DOHH2 (cell line): ENCODE data around the gene ADAMTS2.

Experiments
- H3F3A ChIP-seq: fragments of 200-600 bp; sonication (generic), shearing (Covaris generic); 2 replicates; pipeline ENCODE4 v1.6.0; 2016; ENCODE audit warnings: antibody characterized with exemption, mild to moderate bottlenecking; ENCODE audit not compliant: control insufficient read depth, insufficient read depth
- H3K27ac ChIP-seq: fragments of 200-600 bp; sonication (generic); 2 replicates; pipeline ENCODE4 v1.5.1; 2014; ENCODE audit warnings: low read depth, mild to moderate bottlenecking, low read length, moderate library complexity
- H3K27me3 ChIP-seq: fragments of 200-600 bp; sonication (generic); 2 replicates; pipeline ENCODE4 v1.6.1; 2014; ENCODE audit warnings: mild to moderate bottlenecking, low read length, mixed read lengths; ENCODE audit not compliant: control insufficient read depth
- H3K36me3 ChIP-seq: fragments of 200-600 bp; sonication (generic); 2 replicates; pipeline ENCODE4 v1.6.1; 2014; ENCODE audit warnings: mild to moderate bottlenecking, low read length, moderate library complexity, mixed read lengths; ENCODE audit not compliant: control insufficient read depth
- H3K4me1 ChIP-seq: fragments of 200-600 bp; sonication (generic); 2 replicates; pipeline ENCODE4 v1.6.1; 2014; ENCODE audit warnings: mild to moderate bottlenecking, low read length, mixed read lengths; ENCODE audit not compliant: control insufficient read depth
- H3K4me2 ChIP-seq: fragments of 200-600 bp; sonication (generic); 2 replicates; pipeline ENCODE4 v1.6.0; 2014; ENCODE audit warnings: mild to moderate bottlenecking, low read length, moderate library complexity
- H3K4me3 ChIP-seq: fragments of 200-600 bp; sonication (generic); 2 replicates; pipeline ENCODE4 v1.5.1; 2014; ENCODE audit warnings: mild to moderate bottlenecking, low read length, mixed read lengths
- H3K79me2 ChIP-seq: fragments of 200-600 bp; sonication (generic); 2 replicates; pipeline ENCODE4 v1.6.1; 2014; ENCODE audit warnings: mild to moderate bottlenecking, low read length, mixed read lengths; ENCODE audit not compliant: control insufficient read depth
- H3K9me2 ChIP-seq: fragments of 200-600 bp; sonication (generic); replicated peaks from 2 replicates; pipeline ENCODE4 v1.6.1; 2014; ENCODE audit warnings: mild to moderate bottlenecking, low read length, mixed read lengths; ENCODE audit not compliant: control insufficient read depth
- H3K9me3 ChIP-seq: fragments of 200-600 bp; sonication (generic); 2 replicates; pipeline ENCODE4 v1.6.1; 2014; ENCODE audit warnings: antibody characterized with exemption, low read length, mixed read lengths; ENCODE audit not compliant: control insufficient read depth, insufficient read depth
- H4K20me1 ChIP-seq: fragments of 200-600 bp; sonication (generic); 2 replicates; pipeline ENCODE4 v1.6.0; 2014; ENCODE audit warnings: low read depth, mild to moderate bottlenecking, antibody characterized with exemption, low read length, moderate library complexity; ENCODE audit not compliant: control insufficient read depth, insufficient read depth
- CTCF ChIP-seq: fragments of 200-600 bp; sonication (generic); IDR thresholded peaks from one replicate; pipeline ENCODE4 v1.5.1; 2014; ENCODE audit warnings: antibody characterized with exemption, mild to moderate bottlenecking, low read depth, low read length; ENCODE audit not compliant: poor library complexity, severe bottlenecking
- EZH2phosphoT487 ChIP-seq: fragments of 200-600 bp; sonication (generic); IDR thresholded peaks from 2 replicates; pipeline ENCODE4 v1.6.1; 2017; ENCODE audit warnings: borderline replicate concordance, mild to moderate bottlenecking, antibody characterized with exemption, low read length, moderate library complexity, mixed read lengths

The ADAMTS2 gene

GRCh38 chr5:179345433-179346321 lies at the start of gene ADAMTS2:
TSS of gene ADAMTS2 (minus strand) at chr5:179345461. CDS start at chr5:179345328, 133 bp downstream.
- no peaks in the 10 kb centered on the region for H4K20me1 ChIP-seq
- no peaks in the 10 kb centered on the region for H3K9me2 ChIP-seq
- H3K27ac ChIP-seq, result no peak within 1 kb of the TSS
- H3F3A ChIP-seq, result no peaks in the 10 kb centered on the region
- no peaks in the 10 kb centered on the region for H3K36me3 ChIP-seq
- H3K4me2 ChIP-seq, result no peak within 1 kb of the TSS
- H3K4me1 ChIP-seq, result no peaks in the 10 kb centered on the region
- H3K79me2 ChIP-seq, result no peaks in the 10 kb centered on the region
- H3K4me3 ChIP-seq, result no peak within 1 kb of the TSS
- no peaks in the 10 kb centered on the region for H3K27me3 ChIP-seq
- TF ChIP-seq EZH2phosphoT487 (no peak), CTCF (no peak)
- no peaks in the 10 kb centered on the region for H3K9me3 ChIP-seq

- H3K79me2 ChIP-seq, result no peaks in the 10 kb centered on the region
- TF ChIP-seq CTCF, result no peak
- TF ChIP-seq EZH2phosphoT487, result no peak
- H3K4me2 ChIP-seq, result no peak overlapping the region
- H3K4me1 ChIP-seq, result peaks cover 2% of the 10 kb centered on the region
- no peaks in the 10 kb centered on the region; the same call in 1 of the 2 replicates for H3K9me2 ChIP-seq
- peaks cover 9% of the 10 kb centered on the region; the same call in 1 of the 2 replicates for H3K9me3 ChIP-seq
- no peak overlapping the region for H3K4me3 ChIP-seq
- no peaks in the 10 kb centered on the region for H3F3A ChIP-seq
- no peaks in the 10 kb centered on the region for H4K20me1 ChIP-seq
- H3K27me3 ChIP-seq, result peaks cover 5% of the 10 kb centered on the region; the same call in 1 of the 2 replicates
- no peak overlapping the region for H3K27ac ChIP-seq
- no peaks in the 10 kb centered on the region for H3K36me3 ChIP-seq
Measured at GRCh38 chr5:179393078-179393477, 47.8 kb upstream of the ADAMTS2 start.

GRCh38 chr5:179387151-179388110 lies 42.2 kb upstream of the ADAMTS2 start:
- Histone ChIP-seq H3K9me2 (no peaks in the 10 kb centered on the region), H3K4me2 (peak overlapping the region; percentile 21; the same call in 1 of the 2 replicates), H3K4me1 (peaks cover 11% of the 10 kb centered on the region), H3K27me3 (peaks cover 8% of the 10 kb centered on the region), H3K9me3 (peaks cover 9% of the 10 kb centered on the region; the same call in 1 of the 2 replicates), H3K79me2 (no peaks in the 10 kb centered on the region), H3F3A (no peaks in the 10 kb centered on the region), H3K36me3 (no peaks in the 10 kb centered on the region), H3K4me3 (no peak overlapping the region), H4K20me1 (no peaks in the 10 kb centered on the region), H3K27ac (no peak overlapping the region)
- no peak for TF ChIP-seq EZH2phosphoT487
- TF ChIP-seq CTCF, result no peak
